ENCODE results near the gene FKBP4. TPM values are rescaled to one million over a fixed set of nuclear protein-coding genes. Genes with fewer than 3 reads are reported as not detected.

FKBP4 gene
- polyA plus RNA-seq, 1 donor (not counting 4 experiments of a cell fraction or from before 2014, with no cell fraction given), result 80.8 TPM

- Histone ChIP-seq H3K9me1 (ENCODE audit: control insufficient read depth, extremely low read depth, insufficient read depth, low read length) (no peaks in the 10 kb centered on the region), H3K4me3 (ENCODE audit: control insufficient read depth in 2 of 3, extremely low read depth in 1 of 3, insufficient read depth in 2 of 3, low read depth in 1 of 3, low read length in 3 of 3) (no peak overlapping the region), H3K27me3 (ENCODE audit: control insufficient read depth, extremely low read depth, insufficient read depth, low read length) (peaks cover 7% of the 10 kb centered on the region), H3K4me1 (ENCODE audit: control insufficient read depth, extremely low read depth, insufficient read depth, low read length) (no peaks in the 10 kb centered on the region), H2AFZ (ENCODE audit: control insufficient read depth, low read length) (no peak overlapping the region), H3K4me2 (ENCODE audit: control insufficient read depth, extremely low read depth, insufficient read depth, low read depth, low read length) (no peak overlapping the region), H3K9me3 (ENCODE audit: control insufficient read depth, low read depth, low read length) (no peaks in the 10 kb centered on the region), H3K27ac (ENCODE audit: control insufficient read depth, insufficient read depth, low read length) (no peak overlapping the region), H3K36me3 (ENCODE audit: control insufficient read depth in 2 of 2, extremely low read depth in 1 of 2, insufficient read depth in 2 of 2, low read length in 2 of 2) (no peaks in the 10 kb centered on the region), H3K79me2 (ENCODE audit: control insufficient read depth, insufficient read depth, low read length) (no peaks in the 10 kb centered on the region), H4K20me1 (ENCODE audit: control insufficient read depth, extremely low read depth, insufficient read depth, low read length) (no peaks in the 10 kb centered on the region), H3K9ac (ENCODE audit: control insufficient read depth, extremely low read depth, insufficient read depth, low read length) (no peak overlapping the region)
- FAIRE-seq, result no peak
- no peak for TF ChIP-seq EZH2 (IDR thresholded peaks at IDR 0.05; ENCODE audit: low read length)
- TF ChIP-seq CTCF (optimal IDR thresholded peaks at IDR 0.05 in 1 of 3, IDR thresholded peaks at IDR 0.05 in 1 of 3, conservative IDR thresholded peaks at IDR 0.05 in 1 of 3; ENCODE audit: extremely low read depth in 1 of 3, insufficient read depth in 2 of 3, low read length in 3 of 3), result no peak
- dilution Hi-C loops (cut with MboI; ENCODE audit: extremely low pct_ligation_motif_present, low sequenced_read_pairs), result no loop called here
- no peak for DNase-seq (ENCODE audit: low read depth, low spot score)
Observed at GRCh38 chr12:2779281-2779680, 15.5 kb upstream of the FKBP4 start.

DNA sequence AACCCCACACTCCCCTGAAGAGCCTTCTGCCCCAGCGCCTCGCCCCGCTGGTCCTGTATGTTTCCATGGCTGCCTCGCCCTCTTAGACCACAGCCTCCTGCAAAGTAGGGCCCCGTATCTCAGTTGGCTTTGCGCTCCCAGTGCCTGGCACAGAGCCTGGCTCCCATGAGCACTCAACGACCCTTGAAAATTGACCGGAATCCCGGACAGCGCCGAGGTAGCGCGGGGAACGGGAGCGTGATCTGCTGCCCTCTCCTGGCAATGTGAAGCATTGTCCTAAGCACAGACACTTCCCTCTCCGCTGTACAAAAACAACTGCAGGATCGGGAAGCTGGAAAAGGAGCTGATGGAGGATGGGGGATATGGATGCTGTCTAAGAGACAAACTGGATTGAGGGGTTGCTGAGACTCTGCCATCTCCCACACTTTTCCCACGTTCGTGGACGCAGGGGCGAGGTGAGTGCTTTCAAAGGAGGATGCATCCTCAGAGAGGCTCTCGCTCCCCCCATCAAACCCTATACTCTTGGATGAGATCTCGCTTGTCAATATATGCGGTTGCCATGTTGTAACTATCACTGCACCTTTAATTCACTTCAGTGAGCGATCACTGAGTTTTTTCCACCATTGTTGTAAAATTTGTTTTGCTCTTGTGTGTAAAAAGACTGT is 10.7 kb upstream of the FKBP4 start:
- FAIRE-seq (peak; percentile 17), DNase-seq (ENCODE audit: low read depth, low spot score) (no peak)
- no peaks in the 10 kb centered on the region for H3K36me3 ChIP-seq (ENCODE audit: control insufficient read depth in 2 of 2, extremely low read depth in 1 of 2, insufficient read depth in 2 of 2, low read length in 2 of 2)
- no peak overlapping the region for H3K4me3 ChIP-seq (ENCODE audit: control insufficient read depth in 2 of 3, extremely low read depth in 1 of 3, insufficient read depth in 2 of 3, low read depth in 1 of 3, low read length in 3 of 3)
- no peaks in the 10 kb centered on the region for H3K79me2 ChIP-seq (ENCODE audit: control insufficient read depth, insufficient read depth, low read length)
- H3K9ac ChIP-seq (ENCODE audit: control insufficient read depth, extremely low read depth, insufficient read depth, low read length), result no peak overlapping the region
- peak overlapping the region; percentile 56 for H2AFZ ChIP-seq (ENCODE audit: control insufficient read depth, low read length)
- no peaks in the 10 kb centered on the region for H3K4me1 ChIP-seq (ENCODE audit: control insufficient read depth, extremely low read depth, insufficient read depth, low read length)
- no peak overlapping the region for H3K27ac ChIP-seq (ENCODE audit: control insufficient read depth, insufficient read depth, low read length)
- peak overlapping the region; percentile 50 for H3K4me2 ChIP-seq (ENCODE audit: control insufficient read depth, extremely low read depth, insufficient read depth, low read depth, low read length)
- H3K27me3 ChIP-seq (ENCODE audit: control insufficient read depth, extremely low read depth, insufficient read depth, low read length), result peaks cover 7% of the 10 kb centered on the region
- dilution Hi-C loops (cut with MboI; ENCODE audit: extremely low pct_ligation_motif_present, low sequenced_read_pairs), result no loop called here
- TF ChIP-seq CTCF (optimal IDR thresholded peaks at IDR 0.05 in 1 of 3, IDR thresholded peaks at IDR 0.05 in 1 of 3, conservative IDR thresholded peaks at IDR 0.05 in 1 of 3; ENCODE audit: extremely low read depth in 1 of 3, insufficient read depth in 2 of 3, low read length in 3 of 3) (peak; percentile 93 to 94 (median 93)), EZH2 (IDR thresholded peaks at IDR 0.05; ENCODE audit: low read length) (no peak)
- H4K20me1 ChIP-seq (ENCODE audit: control insufficient read depth, extremely low read depth, insufficient read depth, low read length), result no peaks in the 10 kb centered on the region
- no peaks in the 10 kb centered on the region for H3K9me1 ChIP-seq (ENCODE audit: control insufficient read depth, extremely low read depth, insufficient read depth, low read length)
- no peaks in the 10 kb centered on the region for H3K9me3 ChIP-seq (ENCODE audit: control insufficient read depth, low read depth, low read length)

All from keratinocyte (primary cell).